AG04450 (cell line): Measurements from ENCODE around the gene GLRA2. TPM values are rescaled to one million over a fixed set of nuclear protein-coding genes. Genes with fewer than 3 reads are reported as not detected.

Experiments used
- CTCF ChIA-PET: fragments of 300-600, 350-600 bp; formaldehyde crosslinking; extraction: SDS; loops from one replicate; lab custom pipeline; 2022; ENCODE audit warnings: antibody characterized with exemption, inconsistent platforms; lab: Charles Lee
- POLR2A ChIA-PET: fragments of 350-600 bp; formaldehyde crosslinking; extraction: SDS; loops from one replicate; lab custom pipeline; 2021; ENCODE audit warnings: antibody characterized with exemption, inconsistent platforms; lab: Yijun Ruan, JAX
- DNase-seq: peaks from one replicate; pipeline ENCODE4 v3.0.0-alpha.2; 2011; ENCODE audit warnings: low read depth, low spot score
- H3K27ac ChIP-seq: one replicate; pipeline ENCODE4 v1.5.1; 2012; ENCODE audit warnings: low read depth, low read length, control low read depth
- H3K27me3 ChIP-seq: one replicate; pipeline ENCODE4 v1.6.0; 2012; ENCODE audit warnings: low read length; ENCODE audit not compliant: control insufficient read depth, insufficient read depth
- H3K4me3 ChIP-seq: 2 replicates; pipeline ENCODE4 v1.5.1; 2011; ENCODE audit warnings: mild to moderate bottlenecking, low read depth, low read length, control low read depth
- H3K9me3 ChIP-seq: 2 replicates; pipeline ENCODE4 v1.5.1; 2012; ENCODE audit warnings: low read length; ENCODE audit not compliant: control insufficient read depth, insufficient read depth
- CTCF ChIP-seq: IDR thresholded peaks from 2 replicates; pipeline ENCODE4 v1.5.1; 2011; ENCODE audit warnings: low read depth, low read length, control low read depth, inconsistent platforms
- polyA plus RNA-seq: library from polyadenylated mRNA; depleted of rRNA; stranded (reverse); fragments of >200 nt; gene quantifications from 2 replicates; pipeline ENCODE4 v1.2.3, GENCODE V29; 2011

Gene GLRA2
- polyA plus RNA-seq, 1 experiment, result not detected

DNA sequence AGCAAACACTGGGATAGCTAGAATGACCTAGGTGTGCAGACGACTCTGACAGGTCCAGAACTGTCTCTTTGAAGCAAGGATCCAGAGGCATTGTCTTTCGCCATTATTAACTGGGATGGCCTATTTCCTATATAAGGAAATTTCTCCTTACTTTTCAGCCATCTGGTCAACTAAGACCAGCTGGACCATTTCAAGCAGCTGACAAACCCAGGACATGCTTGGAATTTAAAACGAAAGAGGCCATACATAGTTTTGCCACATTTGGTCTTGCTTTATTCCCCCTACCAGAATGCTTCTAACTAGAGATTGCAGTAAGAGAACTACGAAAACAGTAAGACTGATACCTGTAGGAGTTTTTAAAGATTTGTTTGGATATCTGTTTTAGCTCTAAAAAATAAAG lies 87.0 kb downstream of the GLRA2 start:
- ChIA-PET CTCF (interaction anchor here (1.0 kb wide), 1 partner anchor 527 kb away, joined by 3 read pairs; no protein-coding TSS in a partner anchor), POLR2A (no interaction called here)
- H3K9me3 ChIP-seq, result no peaks in the 10 kb centered on the region
- H3K27me3 ChIP-seq, result no peaks in the 10 kb centered on the region
- H3K27ac ChIP-seq, result peak overlapping the region; percentile 39
- TF ChIP-seq CTCF, result no peak
- no peak overlapping the region for H3K4me3 ChIP-seq
- peak; percentile 30 for DNase-seq

DNA sequence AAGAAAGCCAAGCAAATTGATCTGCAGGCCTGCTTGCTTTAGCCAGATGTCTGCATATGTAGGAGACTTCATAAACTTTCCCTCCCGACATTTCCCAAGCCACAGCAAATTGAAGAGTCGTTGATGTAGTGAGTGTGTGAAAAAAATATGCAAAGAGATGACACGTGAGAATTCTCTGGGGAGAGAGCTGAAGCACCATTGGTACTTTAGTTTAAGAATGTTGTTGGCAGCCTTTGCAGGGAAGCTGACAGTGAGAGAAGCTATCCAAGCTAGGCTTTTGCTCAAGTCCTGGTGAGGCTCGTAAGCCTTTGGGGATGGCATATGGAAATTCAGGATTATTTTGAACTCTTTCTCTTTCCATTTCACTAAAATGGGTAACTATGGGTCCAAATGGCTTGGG lies 87.5 kb downstream of the GLRA2 start:
- Histone ChIP-seq H3K27ac (peak overlapping the region; percentile 11), H3K9me3 (no peaks in the 10 kb centered on the region), H3K27me3 (no peaks in the 10 kb centered on the region), H3K4me3 (no peak overlapping the region)
- CTCF ChIA-PET, result interaction anchor here (0.6 to 1.0 kb wide), 2 partner anchors 209 to 526 kb away, joined by 3 read pairs; no protein-coding TSS in a partner anchor
- POLR2A ChIA-PET, result no interaction called here
- DNase-seq, result peak; percentile 8
- no peak for TF ChIP-seq CTCF

DNA sequence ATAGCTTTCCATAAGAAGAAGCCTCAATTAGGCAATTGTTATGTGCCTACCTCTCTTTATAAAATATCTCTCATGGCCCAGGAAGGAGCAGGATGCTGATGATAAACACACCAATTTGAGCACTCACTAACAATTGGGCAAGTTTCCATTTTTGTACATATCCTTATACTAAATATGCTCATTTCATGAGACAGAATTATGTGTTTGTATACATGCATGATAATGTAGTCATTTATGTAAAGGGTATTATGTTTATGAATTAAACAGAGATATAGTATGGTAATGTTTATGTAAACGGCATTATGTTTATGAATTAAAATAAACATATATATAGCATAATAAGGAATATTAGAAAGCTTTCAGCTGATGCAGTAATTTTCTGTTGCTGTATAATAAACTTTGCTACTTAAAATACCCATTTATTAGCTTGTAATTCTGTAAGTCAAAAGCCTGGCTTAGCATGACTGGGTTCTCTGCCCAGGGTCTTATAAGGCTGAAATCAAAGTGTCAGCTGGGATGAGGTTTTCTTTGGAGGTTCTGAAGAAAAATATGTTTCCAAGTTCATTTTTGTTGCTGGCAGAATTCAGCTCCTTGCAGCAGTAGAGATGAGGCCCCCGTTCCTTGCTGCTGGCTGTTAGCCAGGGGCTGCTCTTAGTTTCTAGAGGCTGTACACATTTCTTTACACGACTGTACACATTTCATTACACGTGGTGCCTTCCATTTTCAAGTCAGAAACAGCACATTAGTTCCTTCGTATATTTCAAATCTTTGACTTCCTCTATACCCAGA lies 89.0 kb downstream of the GLRA2 start:
- no peak overlapping the region for H3K4me3 ChIP-seq
- ChIA-PET CTCF (no interaction called here), POLR2A (interaction anchor here (0.5 kb wide), 1 partner anchor 253 kb away, joined by 3 read pairs; no protein-coding TSS in a partner anchor)
- no peaks in the 10 kb centered on the region for H3K27me3 ChIP-seq
- no peaks in the 10 kb centered on the region for H3K9me3 ChIP-seq
- TF ChIP-seq CTCF, result no peak
- DNase-seq, result no peak
- no peak overlapping the region for H3K27ac ChIP-seq

DNA sequence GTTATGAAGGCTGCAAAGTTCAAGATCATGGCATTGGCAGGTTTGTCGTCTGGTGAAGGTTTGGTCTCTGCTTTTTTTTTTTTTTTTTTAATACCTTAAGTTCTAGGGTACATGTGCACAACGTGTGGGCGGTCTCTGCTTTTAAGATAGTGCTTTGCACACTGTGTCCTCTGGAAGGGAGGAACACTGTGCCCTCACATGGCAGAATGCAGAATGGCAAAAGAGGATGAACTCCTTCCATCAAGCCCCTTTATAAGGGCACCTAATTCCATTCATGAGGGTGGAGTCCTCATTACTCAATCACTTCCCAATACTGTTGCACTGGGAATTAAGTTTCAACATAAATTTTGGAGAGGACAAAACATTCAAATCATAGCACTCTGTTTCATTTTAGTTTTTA lies 101.4 kb downstream of the GLRA2 start:
- peak; percentile 13; the same call in 1 of the 2 replicates for TF ChIP-seq CTCF
- CTCF ChIA-PET, result no interaction called here
- Histone ChIP-seq H3K4me3 (no peak overlapping the region), H3K9me3 (no peaks in the 10 kb centered on the region), H3K27ac (no peak overlapping the region), H3K27me3 (no peaks in the 10 kb centered on the region)
- POLR2A ChIA-PET, result no interaction called here
- DNase-seq, result no peak
